Neuronal stem cell (in vitro differentiated cells): ENCODE measurements around the gene DPYSL4.

Experiments used
- DNase-seq: peaks from one replicate; pipeline ENCODE4 v3.0.0-alpha.2; 2013; ENCODE audit warnings: low spot score
- H2AFZ ChIP-seq: one replicate; pipeline ENCODE4 v1.6.1; 2013; ENCODE audit warnings: mild to moderate bottlenecking, low read length, inconsistent platforms
- H2AK5ac ChIP-seq: 2 replicates; pipeline ENCODE4 v1.6.1; 2013; ENCODE audit warnings: low read depth, mild to moderate bottlenecking, inconsistent platforms, low read length, moderate library complexity, mixed read lengths
- H2BK120ac ChIP-seq: 2 replicates; pipeline ENCODE4 v1.6.1; 2013; ENCODE audit warnings: low read depth, mild to moderate bottlenecking, inconsistent platforms, low read length, moderate library complexity, mixed read lengths
- H2BK12ac ChIP-seq: one replicate; pipeline ENCODE4 v1.6.1; 2013; ENCODE audit warnings: low read length, inconsistent platforms
- H2BK15ac ChIP-seq: 2 replicates; pipeline ENCODE4 v1.6.1; 2013; ENCODE audit warnings: mild to moderate bottlenecking, low read length, inconsistent platforms, mixed read lengths
- H2BK5ac ChIP-seq: one replicate; pipeline ENCODE4 v1.6.1; 2013; ENCODE audit warnings: inconsistent platforms, mild to moderate bottlenecking, low read length, moderate library complexity
- H3K14ac ChIP-seq: one replicate; pipeline ENCODE4 v1.6.1; 2013; ENCODE audit warnings: low read length, inconsistent platforms
- H3K18ac ChIP-seq: 2 replicates; pipeline ENCODE4 v1.6.1; 2013; ENCODE audit warnings: low read length, inconsistent platforms
- H3K23ac ChIP-seq: 2 replicates; pipeline ENCODE4 v1.6.1; 2013; ENCODE audit warnings: low read depth, mild to moderate bottlenecking, mixed read lengths, low read length, inconsistent platforms; ENCODE audit not compliant: poor library complexity
- H3K27ac ChIP-seq: replicated peaks from 3 replicates; pipeline ENCODE4 v1.5.1; 2013; ENCODE audit warnings: low read length, inconsistent platforms
- H3K27me3 ChIP-seq, 3 experiments: 2 replicates each; pipeline ENCODE4 v1.6.1; 2013; ENCODE audit warnings: low read length in 3 of 3, mild to moderate bottlenecking in 2 of 3, inconsistent platforms in 1 of 3, low read depth in 1 of 3, mixed read lengths in 1 of 3, moderate library complexity in 1 of 3; ENCODE audit not compliant: control insufficient read depth in 3 of 3, insufficient read depth in 3 of 3
- H3K36me3 ChIP-seq, 2 donors: replicated peaks in 1 of 2; 2 replicates each; pipeline ENCODE4 v1.6.1; 2013; ENCODE audit warnings: low read length in 2 of 2; ENCODE audit not compliant: control insufficient read depth in 2 of 2, insufficient read depth in 2 of 2
- H3K4ac ChIP-seq: 2 replicates; pipeline ENCODE4 v1.6.1; 2013; ENCODE audit warnings: inconsistent platforms, mild to moderate bottlenecking, low read length, moderate library complexity
- H3K4me1 ChIP-seq, 2 donors: 1 replicate in 1 of 2; 2 replicates in 1 of 2; pipeline ENCODE4 v1.6.1; 2013; ENCODE audit warnings: low read length in 2 of 2, low read depth in 1 of 2; ENCODE audit not compliant: control insufficient read depth in 2 of 2, insufficient read depth in 1 of 2
- H3K4me2 ChIP-seq: one replicate; pipeline ENCODE4 v1.6.1; 2013; ENCODE audit warnings: mild to moderate bottlenecking, low read length, inconsistent platforms; ENCODE audit not compliant: insufficient read depth, poor library complexity, severe bottlenecking
- H3K4me3 ChIP-seq, 2 donors: 2 replicates each; pipeline ENCODE4 v1.5.1; 2013; ENCODE audit warnings: low read length in 2 of 2, mild to moderate bottlenecking in 2 of 2, inconsistent platforms in 1 of 2, moderate library complexity in 1 of 2
- H3K79me1 ChIP-seq: one replicate; pipeline ENCODE4 v1.6.1; 2013; ENCODE audit warnings: low read depth, mild to moderate bottlenecking, inconsistent platforms, low read length, moderate library complexity
- H3K9ac ChIP-seq: one replicate; pipeline ENCODE4 v1.6.1; 2013; ENCODE audit warnings: mild to moderate bottlenecking, low read depth, low read length, inconsistent platforms; ENCODE audit not compliant: poor library complexity
- H3K9me3 ChIP-seq, 2 donors: replicated peaks in 1 of 2; 2 replicates each; pipeline versions ENCODE3 to v1.6.1; 2013; ENCODE audit warnings: low read length in 2 of 2, mild to moderate bottlenecking in 2 of 2, inconsistent platforms in 1 of 2, low read depth in 1 of 2, mixed read lengths in 1 of 2, moderate library complexity in 1 of 2; ENCODE audit not compliant: control insufficient read depth in 2 of 2, insufficient read depth in 1 of 2
- H4K8ac ChIP-seq: one replicate; pipeline ENCODE4 v1.6.1; 2013; ENCODE audit warnings: low read depth, mild to moderate bottlenecking, inconsistent platforms, low read length, moderate library complexity
- H4K91ac ChIP-seq: one replicate; pipeline ENCODE4 v1.6.1; 2013; ENCODE audit warnings: low read length, low read depth, mild to moderate bottlenecking, inconsistent platforms; ENCODE audit not compliant: poor library complexity
- WGBS, 2 donors: extraction: QIAGEN DNeasy Blood & Tissue Kit; methylation state at CpG; one replicate each; pipeline ENCODE4 v1.1.7; 2013; ENCODE audit warnings: missing lambda C conversion rate in 2 of 2, mixed read lengths in 1 of 2; ENCODE audit not compliant: insufficient read length in 2 of 2, insufficient replicate concordance in 1 of 2; ENCODE audit errors: extremely low coverage in 2 of 2; 5-methylcytosine and 5-hydroxymethylcytosine counted together

The DPYSL4 gene

GRCh38 chr10:132224343-132225072, 37.8 kb downstream of the DPYSL4 start:
- Histone ChIP-seq H2AFZ (no peak overlapping the region), H3K18ac (peak overlapping the region; percentile 85), H4K8ac (peak overlapping the region; percentile 43), H3K4me1 (peaks cover 0 to 5% of the 10 kb centered on the region in 2 donors), H2AK5ac (peak overlapping the region; percentile 100), H3K4me2 (no peak overlapping the region), H2BK15ac (peak overlapping the region; percentile 96), H3K27ac (no peak overlapping the region), H3K4me3 (no peak overlapping the region), H2BK12ac (peak overlapping the region; percentile 41), H3K27me3 (no peaks in the 10 kb centered on the region), H3K4ac (peak overlapping the region; percentile 11), H2BK120ac (peak overlapping the region; percentile 91), H3K23ac (peak overlapping the region; percentile 65), H3K79me1 (peaks cover 1% of the 10 kb centered on the region), H4K91ac (no peak overlapping the region), H3K14ac (peak overlapping the region; percentile 38), H2BK5ac (peak overlapping the region; percentile 66), H3K9me3 (no peaks in the 10 kb centered on the region), H3K36me3 (peaks cover 0 to 2% of the 10 kb centered on the region in 2 donors), H3K9ac (peak overlapping the region; percentile 60)
- DNase-seq, result no peak
- WGBS, 2 donors, result no CpG with 5 or more reads among the region's 20 CpGs

GRCh38 chr10:132225073-132225848, 38.5 kb downstream of the DPYSL4 start:
- Histone ChIP-seq H2BK12ac (no peak overlapping the region), H3K36me3 (peaks cover 0 to 2% of the 10 kb centered on the region in 2 donors), H3K4ac (peak overlapping the region; percentile 23), H3K14ac (peak overlapping the region; percentile 8), H3K9ac (peak overlapping the region; percentile 60), H3K9me3 (no peaks in the 10 kb centered on the region), H2BK5ac (no peak overlapping the region), H2AK5ac (peak overlapping the region; percentile 28), H2AFZ (no peak overlapping the region), H3K4me1 (peaks cover 2 to 5% of the 10 kb centered on the region in 2 donors), H3K4me3 (no peak overlapping the region), H3K79me1 (peaks cover 1% of the 10 kb centered on the region), H3K27ac (no peak overlapping the region), H4K91ac (no peak overlapping the region), H2BK120ac (no peak overlapping the region), H2BK15ac (no peak overlapping the region), H3K18ac (peak overlapping the region; percentile 87), H4K8ac (no peak overlapping the region), H3K4me2 (peak overlapping the region; percentile 18), H3K23ac (peak overlapping the region; percentile 65), H3K27me3 (no peaks in the 10 kb centered on the region)
- no peak for DNase-seq
- no CpG with 5 or more reads among the region's 25 CpGs for WGBS, 2 donors

GRCh38 chr10:132225849-132226205, 39.1 kb downstream of the DPYSL4 start:
- no peak for DNase-seq
- Histone ChIP-seq H2BK5ac (no peak overlapping the region), H4K91ac (no peak overlapping the region), H3K4me3 (no peak overlapping the region), H3K9ac (no peak overlapping the region), H2AK5ac (no peak overlapping the region), H3K23ac (no peak overlapping the region), H2BK120ac (no peak overlapping the region), H2BK12ac (no peak overlapping the region), H3K4me1 (peaks cover 2 to 5% of the 10 kb centered on the region in 2 donors), H2AFZ (no peak overlapping the region), H3K18ac (peak overlapping the region; percentile 7), H3K9me3 (no peaks in the 10 kb centered on the region), H4K8ac (no peak overlapping the region), H3K27ac (no peak overlapping the region), H3K27me3 (no peaks in the 10 kb centered on the region), H3K14ac (no peak overlapping the region), H3K4me2 (no peak overlapping the region), H3K79me1 (peaks cover 1% of the 10 kb centered on the region), H3K36me3 (peaks cover 0 to 2% of the 10 kb centered on the region in 2 donors), H2BK15ac (no peak overlapping the region), H3K4ac (no peak overlapping the region)
- WGBS, 2 donors, result no CpG with 5 or more reads among the region's 8 CpGs
